Astrocyte (in vitro differentiated cells and primary cell): Measurements from ENCODE around the gene GRIK3.
"Not testable (repeated sequence)": the region's sequence is repeated elsewhere in the genome, so short reads cannot be mapped to it uniquely, and the experiment has no call there.

Source experiments
- CTCF ChIP-seq: IDR thresholded peaks from 2 replicates; pipeline ENCODE4 v1.5.1; 2011; ENCODE audit warnings: low read depth, mild to moderate bottlenecking, inconsistent platforms, low read length, moderate library complexity; ENCODE audit not compliant: insufficient read depth
- EZH2 ChIP-seq: IDR thresholded peaks from 2 replicates; pipeline ENCODE4 v1.6.1; 2012; ENCODE audit warnings: mild to moderate bottlenecking, low read length, inconsistent platforms; ENCODE audit not compliant: insufficient read depth

- not testable (repeated sequence) for TF ChIP-seq CTCF, EZH2
Observed at GRCh38 chr1:36897813-36898212, 136.5 kb downstream of the GRIK3 start.
